Sigmoid colon (tissue), 7 donors: ENCODE data around the gene GLIS1. TPM values are rescaled to one million over a fixed set of nuclear protein-coding genes. Genes with fewer than 3 reads are reported as not detected.
A peak's percentile ranks its signal among the peaks of the same experiment; 100 is the strongest.

Source experiments
- DNase-seq: peaks from one replicate; pipeline ENCODE4 v3.0.0-alpha.2; 2019
- H3K27ac ChIP-seq, 4 donors: fragments of 200-600 bp; sonication (generic); one replicate each; pipeline ENCODE4 v1.5.1; 2016 to 2019; ENCODE audit warnings: mild to moderate bottlenecking in 1 of 4
- H3K27me3 ChIP-seq, 3 donors: fragments of 200-600 bp; sonication (generic); one replicate each; pipeline ENCODE4 v1.5.1; 2019; ENCODE audit warnings: mild to moderate bottlenecking in 1 of 3
- H3K36me3 ChIP-seq, 4 donors: fragments of 200-600 bp; sonication (generic); one replicate each; pipeline ENCODE4 v1.5.1; 2016 to 2019
- H3K4me1 ChIP-seq, 4 donors: fragments of 200-600 bp; sonication (generic); one replicate each; pipeline ENCODE4 v1.5.1; 2017 to 2019
- H3K4me3 ChIP-seq, 4 donors: fragments of 200-600 bp; sonication (generic); one replicate each; pipeline ENCODE4 v1.5.1; 2017 to 2019; ENCODE audit warnings: mild to moderate bottlenecking in 2 of 4, moderate library complexity in 1 of 4
- H3K9me3 ChIP-seq, 4 donors: fragments of 200-600 bp in 3 of 4; sonication (generic) in 3 of 4; one replicate each; pipeline versions ENCODE4 v1.5.1 to v1.6.1; 2013 to 2019
- CTCF ChIP-seq, 4 experiments: fragments of 450-650 bp in 3 of 4; fragments of 200-600 bp in 1 of 4; IDR thresholded peaks; one replicate each; pipeline ENCODE4 v1.5.1; 2016 to 2019; ENCODE audit warnings: antibody characterized with exemption in 4 of 4, mild to moderate bottlenecking in 3 of 4, moderate library complexity in 2 of 4
- EP300 ChIP-seq, 4 donors: sonication (generic); formaldehyde crosslinking; IDR thresholded peaks; one replicate each; pipeline ENCODE4 v1.6.1; 2017; ENCODE audit warnings: antibody characterized with exemption in 4 of 4
- POLR2A ChIP-seq, 2 donors: fragments of 450-650 bp; IDR thresholded peaks; one replicate each; pipeline ENCODE4 v1.6.1; 2016; ENCODE audit warnings: antibody characterized with exemption in 2 of 2, mild to moderate bottlenecking in 2 of 2, moderate library complexity in 2 of 2
- POLR2AphosphoS5 ChIP-seq, 4 donors: sonication (generic); formaldehyde crosslinking; IDR thresholded peaks; one replicate each; pipeline ENCODE4 v1.6.1; 2017; ENCODE audit warnings: antibody characterized with exemption in 4 of 4
- WGBS, 2 donors: extraction: QIAGEN DNeasy Blood & Tissue Kit; methylation state at CpG; one replicate each; pipeline ENCODE4 v1.1.7; 2013; 5-methylcytosine and 5-hydroxymethylcytosine counted together
- intact Hi-C: fragments of 100-400 bp; cut with DNase I; formaldehyde crosslinking; loops from one replicate; pipeline ENCODE4 v1.15.1; 2023
- polyA plus RNA-seq, 3 donors: library from polyadenylated mRNA; stranded (reverse); fragments of 200-250 nt; gene quantifications; one replicate each; pipeline ENCODE4 v1.2.3, GENCODE V29; 2013
- total RNA-seq, 4 donors: library from RNA; depleted of rRNA; stranded (reverse); fragments of >200 nt; gene quantifications; one replicate each; pipeline ENCODE4 v1.1.0, GENCODE V29; 2016
- donor health status: healthy with polysubstance abuse.
- donor health status: Bipolar disorder and iron deficiency.
- donor health status: healthy.

The GLIS1 gene
- total and polyA plus RNA-seq, 7 donors, result 0.16 to 0.83 (median 0.32) TPM; not detected in 4

- WGBS, 2 donors, result 92 to 94% methylated on average over 4 of the region's 4 CpGs
- peaks cover 0 to 17% (median 13%) of the 10 kb centered on the region in 4 donors for H3K4me1 ChIP-seq
- peak; percentile 28 for DNase-seq
- H3K36me3 ChIP-seq, result no peaks in the 10 kb centered on the region
- H3K27me3 ChIP-seq, result no peaks in the 10 kb centered on the region
- no peak overlapping the region for H3K4me3 ChIP-seq
- intact Hi-C loops, result no loop called here
- no peak overlapping the region for H3K27ac ChIP-seq
- no peak for TF ChIP-seq POLR2A (IDR thresholded peaks at IDR 0.05)
- H3K9me3 ChIP-seq, result no peaks in the 10 kb centered on the region
Observed at GRCh38 chr1:53573931-53574330, 165.0 kb downstream of the GLIS1 start.

DNA sequence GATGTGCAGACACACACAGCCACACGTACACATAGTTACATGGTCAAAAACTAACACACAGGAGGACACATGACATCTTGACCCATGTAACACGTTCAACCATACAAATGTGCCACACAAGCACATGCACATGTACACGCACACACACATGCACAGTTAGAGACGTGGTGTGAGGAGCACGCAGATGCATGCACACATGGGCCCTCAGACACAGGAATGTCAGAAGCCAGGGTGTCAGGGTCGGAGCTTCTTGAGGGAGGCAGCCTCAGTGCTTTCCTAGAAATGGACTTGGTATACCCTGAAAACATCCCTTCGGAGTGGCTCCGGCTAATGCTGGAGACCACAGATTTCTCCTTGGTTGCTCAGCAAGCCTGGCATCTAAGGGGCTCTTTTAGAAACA lies 165.4 kb downstream of the GLIS1 start:
- no peak overlapping the region for H3K27ac ChIP-seq
- no peak for TF ChIP-seq EP300 (IDR thresholded peaks at IDR 0.05)
- TF ChIP-seq POLR2AphosphoS5 (IDR thresholded peaks at IDR 0.05), result no peak
- TF ChIP-seq POLR2A (IDR thresholded peaks at IDR 0.05), result no peak
- no peak for TF ChIP-seq CTCF (IDR thresholded peaks at IDR 0.05)
- WGBS, 2 donors, result 92 to 93% methylated on average over 8 of the region's 8 CpGs
- no peak overlapping the region for H3K4me3 ChIP-seq
- peak; percentile 28 for DNase-seq
- H3K36me3 ChIP-seq, result no peaks in the 10 kb centered on the region
- intact Hi-C loops, result no loop called here
- H3K4me1 ChIP-seq, result peaks cover 0 to 17% (median 13%) of the 10 kb centered on the region in 4 donors
- no peaks in the 10 kb centered on the region for H3K27me3 ChIP-seq
- no peaks in the 10 kb centered on the region for H3K9me3 ChIP-seq

DNA sequence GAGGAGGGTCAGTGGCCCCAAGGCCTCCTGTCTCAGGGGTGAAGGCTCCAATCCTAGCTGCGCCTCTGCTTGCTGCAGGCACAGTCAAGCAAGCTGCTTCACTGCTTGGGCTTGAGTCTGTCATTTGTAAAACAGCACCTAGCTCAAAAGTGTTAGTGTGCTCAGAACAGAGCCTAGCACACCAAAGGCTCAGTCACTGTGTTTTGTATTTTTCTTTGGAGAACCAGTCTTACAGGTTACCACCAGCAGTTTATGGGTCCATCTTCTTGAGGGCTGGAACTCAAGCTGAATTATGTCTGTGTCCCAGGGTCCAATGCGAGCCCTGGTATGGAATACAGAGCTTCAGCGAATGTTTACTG lies 166.2 kb downstream of the GLIS1 start:
- 48 to 79% methylated on average over 3 of the region's 3 CpGs for WGBS, 2 donors
- H3K27me3 ChIP-seq, result no peaks in the 10 kb centered on the region
- no peak overlapping the region for H3K4me3 ChIP-seq
- peaks cover 0 to 17% (median 13%) of the 10 kb centered on the region in 4 donors for H3K4me1 ChIP-seq
- no peaks in the 10 kb centered on the region for H3K36me3 ChIP-seq
- no peak for DNase-seq
- intact Hi-C loops, result no loop called here
- TF ChIP-seq POLR2AphosphoS5 (IDR thresholded peaks at IDR 0.05) (no peak), CTCF (IDR thresholded peaks at IDR 0.05) (no peak), EP300 (IDR thresholded peaks at IDR 0.05) (no peak), POLR2A (IDR thresholded peaks at IDR 0.05) (no peak)
- H3K9me3 ChIP-seq, result no peaks in the 10 kb centered on the region
- H3K27ac ChIP-seq, result peak overlapping the region in 3 of 4 donors; percentile 33 to 69 (median 46)

DNA sequence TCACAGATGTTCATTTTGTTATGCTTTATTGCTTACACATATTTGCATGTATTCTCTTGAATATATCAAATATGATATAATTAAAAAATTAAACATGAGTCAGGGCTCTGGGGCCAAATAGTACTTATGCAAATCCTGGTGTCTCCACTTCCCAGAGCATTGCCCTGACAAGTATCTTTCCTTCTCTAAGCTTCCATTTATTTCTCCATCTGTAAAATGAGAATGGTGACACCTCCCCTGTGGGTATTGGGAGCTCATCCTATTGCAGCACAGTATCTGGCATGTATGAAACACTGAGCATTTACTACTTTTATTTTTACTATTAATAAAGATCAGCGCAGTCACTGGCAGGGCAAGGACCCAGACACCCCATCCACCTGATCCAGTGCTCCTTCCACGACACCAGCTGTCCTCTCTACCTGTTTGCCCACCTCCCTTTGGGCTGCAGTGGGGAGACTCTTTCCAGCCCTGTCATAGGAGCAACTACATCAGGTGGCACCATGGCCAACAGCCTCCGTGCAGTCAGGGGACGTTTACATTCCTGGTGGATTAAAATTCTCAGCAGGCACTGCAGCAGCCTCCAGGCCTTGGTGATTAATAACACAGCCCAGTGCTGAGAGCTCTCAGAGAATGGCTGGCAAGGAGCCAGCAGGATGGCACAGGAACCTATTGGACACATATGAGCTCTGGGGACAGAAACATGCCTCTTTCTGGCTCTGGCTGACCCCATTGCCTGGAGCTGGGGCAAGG lies 166.7 kb downstream of the GLIS1 start:
- H3K27me3 ChIP-seq, result no peaks in the 10 kb centered on the region
- peaks cover 0 to 17% (median 13%) of the 10 kb centered on the region in 4 donors for H3K4me1 ChIP-seq
- H3K27ac ChIP-seq, result peak overlapping the region in 3 of 4 donors; percentile 33 to 69 (median 46)
- H3K9me3 ChIP-seq, result peaks cover 0 to 3% (median 0%) of the 10 kb centered on the region in 4 donors
- TF ChIP-seq POLR2AphosphoS5 (IDR thresholded peaks at IDR 0.05), result no peak
- TF ChIP-seq POLR2A (IDR thresholded peaks at IDR 0.05), result no peak
- TF ChIP-seq EP300 (IDR thresholded peaks at IDR 0.05), result no peak
- no peak for TF ChIP-seq CTCF (IDR thresholded peaks at IDR 0.05)
- WGBS, 2 donors, result 60 to 76% methylated on average over 4 of the region's 4 CpGs
- H3K36me3 ChIP-seq, result no peaks in the 10 kb centered on the region
- no peak overlapping the region for H3K4me3 ChIP-seq
- peak; percentile 68 for DNase-seq
- intact Hi-C loops, result no loop called here

- Histone ChIP-seq H3K27ac (no peak overlapping the region), H3K9me3 (peaks cover 0 to 3% (median 0%) of the 10 kb centered on the region in 4 donors), H3K4me1 (peaks cover 0 to 17% (median 13%) of the 10 kb centered on the region in 4 donors), H3K36me3 (no peaks in the 10 kb centered on the region), H3K4me3 (no peak overlapping the region), H3K27me3 (no peaks in the 10 kb centered on the region)
- WGBS, 2 donors, result 86 to 93% methylated on average over 2 of the region's 2 CpGs
- TF ChIP-seq CTCF (IDR thresholded peaks at IDR 0.05) (no peak), POLR2AphosphoS5 (IDR thresholded peaks at IDR 0.05) (no peak), EP300 (IDR thresholded peaks at IDR 0.05) (no peak), POLR2A (IDR thresholded peaks at IDR 0.05) (no peak)
- intact Hi-C loops, result no loop called here
- DNase-seq, result no peak
Observed at GRCh38 chr1:53568540-53568939, 170.4 kb downstream of the GLIS1 start.
